ENCODE measurements around the gene ARHGEF28.

The ARHGEF28 gene

GRCh38 chr5:73749485-73750270 lies 123.7 kb downstream of the ARHGEF28 start:
- no peak for DNase-seq
- in situ Hi-C loops (cut with HindIII; ENCODE audit: low pct_ligation_motif_present, low pct_unique_long_range_greater_than_20kb, low sequenced_read_pairs): no loop called here

- DNase-seq: no peak
- in situ Hi-C loops (cut with HindIII; ENCODE audit: low pct_ligation_motif_present, low pct_unique_long_range_greater_than_20kb, low sequenced_read_pairs): no loop called here
Observed at GRCh38 chr5:73751254-73751914, 125.4 kb downstream of the ARHGEF28 start.

- no peak for DNase-seq
- in situ Hi-C loops (cut with HindIII; ENCODE audit: low pct_ligation_motif_present, low pct_unique_long_range_greater_than_20kb, low sequenced_read_pairs): no loop called here
Observed at GRCh38 chr5:73754254-73754653, 128.3 kb downstream of the ARHGEF28 start.

- no peak for DNase-seq
- in situ Hi-C loops (cut with HindIII; ENCODE audit: low pct_ligation_motif_present, low pct_unique_long_range_greater_than_20kb, low sequenced_read_pairs): no loop called here
Observed at GRCh38 chr5:73757416-73757815, 131.4 kb downstream of the ARHGEF28 start.

- peak; percentile 45 for DNase-seq
- in situ Hi-C loops (cut with HindIII; ENCODE audit: low pct_ligation_motif_present, low pct_unique_long_range_greater_than_20kb, low sequenced_read_pairs): no loop called here
Observed at GRCh38 chr5:73759771-73760170, 133.8 kb downstream of the ARHGEF28 start.

GRCh38 chr5:73763300-73764032 lies 137.5 kb downstream of the ARHGEF28 start:
- DNase-seq: no peak
- in situ Hi-C loops (cut with HindIII; ENCODE audit: low pct_ligation_motif_present, low pct_unique_long_range_greater_than_20kb, low sequenced_read_pairs): no loop called here

GRCh38 chr5:73764586-73764985 lies 138.6 kb downstream of the ARHGEF28 start:
- no peak for DNase-seq
- in situ Hi-C loops (cut with HindIII; ENCODE audit: low pct_ligation_motif_present, low pct_unique_long_range_greater_than_20kb, low sequenced_read_pairs): no loop called here

- DNase-seq: no peak
- in situ Hi-C loops (cut with HindIII; ENCODE audit: low pct_ligation_motif_present, low pct_unique_long_range_greater_than_20kb, low sequenced_read_pairs): no loop called here
Observed at GRCh38 chr5:73764996-73765395, 139.0 kb downstream of the ARHGEF28 start.

GRCh38 chr5:73766902-73767301 lies 140.9 kb downstream of the ARHGEF28 start:
- in situ Hi-C loops (cut with HindIII; ENCODE audit: low pct_ligation_motif_present, low pct_unique_long_range_greater_than_20kb, low sequenced_read_pairs): no loop called here

GRCh38 chr5:73770172-73771025 lies 144.4 kb downstream of the ARHGEF28 start:
- in situ Hi-C loops (cut with HindIII; ENCODE audit: low pct_ligation_motif_present, low pct_unique_long_range_greater_than_20kb, low sequenced_read_pairs): no loop called here
- DNase-seq: no peak

More at GRCh38 chr5:73766902-73767301, 140.9 kb downstream of the ARHGEF28 start:
- no peak for DNase-seq

- no peak for DNase-seq
- in situ Hi-C loops (cut with HindIII; ENCODE audit: low pct_ligation_motif_present, low pct_unique_long_range_greater_than_20kb, low sequenced_read_pairs): loop anchor here (25.0 kb wide), 1 partner anchor 188 kb away; no protein-coding TSS in a partner anchor
Observed at GRCh38 chr5:73774924-73775323, 148.9 kb downstream of the ARHGEF28 start.

GRCh38 chr5:73776405-73776804 lies 150.4 kb downstream of the ARHGEF28 start:
- in situ Hi-C loops (cut with HindIII; ENCODE audit: low pct_ligation_motif_present, low pct_unique_long_range_greater_than_20kb, low sequenced_read_pairs): loop anchor here (25.0 kb wide), 1 partner anchor 189 kb away; no protein-coding TSS in a partner anchor
- no peak for DNase-seq

- in situ Hi-C loops (cut with HindIII; ENCODE audit: low pct_ligation_motif_present, low pct_unique_long_range_greater_than_20kb, low sequenced_read_pairs): loop anchor here (25.0 kb wide), 1 partner anchor 190 kb away; no protein-coding TSS in a partner anchor
- DNase-seq: no peak
Observed at GRCh38 chr5:73777192-73777591, 151.2 kb downstream of the ARHGEF28 start.

- no peak for DNase-seq
- in situ Hi-C loops (cut with HindIII; ENCODE audit: low pct_ligation_motif_present, low pct_unique_long_range_greater_than_20kb, low sequenced_read_pairs): loop anchor here (25.0 kb wide), 1 partner anchor 193 kb away; no protein-coding TSS in a partner anchor
Observed at GRCh38 chr5:73780302-73781080, 154.5 kb downstream of the ARHGEF28 start.

GRCh38 chr5:73781107-73781768 lies 155.2 kb downstream of the ARHGEF28 start:
- DNase-seq: no peak
- in situ Hi-C loops (cut with HindIII; ENCODE audit: low pct_ligation_motif_present, low pct_unique_long_range_greater_than_20kb, low sequenced_read_pairs): loop anchor here (25.0 kb wide), 1 partner anchor 194 kb away; no protein-coding TSS in a partner anchor

GRCh38 chr5:73783828-73784227 lies 157.8 kb downstream of the ARHGEF28 start:
- DNase-seq: peak; percentile 21
- in situ Hi-C loops (cut with HindIII; ENCODE audit: low pct_ligation_motif_present, low pct_unique_long_range_greater_than_20kb, low sequenced_read_pairs): loop anchor here (25.0 kb wide), 1 partner anchor 197 kb away; no protein-coding TSS in a partner anchor
